Peyer's patch (tissue), 4 donors: ENCODE results near the gene NAGPA.

ENCODE experiments used
- CTCF ChIP-seq, 6 experiments: fragments of 450-650 bp in 4 of 6; fragments of 200-600 bp in 2 of 6; sonication (generic) in 1 of 6; IDR thresholded peaks; one replicate each; pipeline ENCODE4 v1.5.1; 2017 to 2019; ENCODE audit warnings: antibody characterized with exemption in 6 of 6, mild to moderate bottlenecking in 3 of 6, moderate library complexity in 1 of 6
- POLR2A ChIP-seq, 2 donors: fragments of 450-650 bp; IDR thresholded peaks; one replicate each; pipeline ENCODE4 v1.5.1; 2017; ENCODE audit warnings: antibody characterized with exemption in 2 of 2, mild to moderate bottlenecking in 2 of 2, moderate library complexity in 2 of 2

- TF ChIP-seq CTCF (IDR thresholded peaks at IDR 0.05) (no peak), POLR2A (IDR thresholded peaks at IDR 0.05) (no peak)
Observed at GRCh38 chr16:5036228-5037156, 2.8 kb upstream of the NAGPA start.
